Measurements from ENCODE around the gene CD44. TPM values are rescaled to one million over a fixed set of nuclear protein-coding genes. Genes with fewer than 3 reads are reported as not detected.

CD44 gene
- total and polyA plus RNA-seq, 10 of the 15 experiments (the other 5 are each of a cell fraction or from before 2014, with no cell fraction given): 57.1 to 293 (median 120) TPM

- no peak for TF ChIP-seq RCOR1 (conservative IDR thresholded peaks at IDR 0.05; ENCODE audit: low read depth, low read length)
- peak; percentile 92 for TF ChIP-seq SKIL (IDR thresholded peaks at IDR 0.05; ENCODE audit: low read depth, poor library complexity, severe bottlenecking)
- no peak for TF ChIP-seq ATF3 (IDR thresholded peaks at IDR 0.05; ENCODE audit: borderline replicate concordance, extremely low read depth, low read depth, low read length)
- TF ChIP-seq BMI1 (IDR thresholded peaks at IDR 0.05; ENCODE audit: borderline replicate concordance): peak; percentile 67; the same call in 1 of the 2 replicates
- peak; percentile 70; the same call in 1 of the 2 replicates for TF ChIP-seq PML (IDR thresholded peaks at IDR 0.05; ENCODE audit: low read length)
- no peak for TF ChIP-seq BRCA1 (IDR thresholded peaks at IDR 0.05; ENCODE audit: low read depth, low read length)
- TF ChIP-seq SPI1 (IDR thresholded peaks at IDR 0.05; ENCODE audit: borderline replicate concordance, insufficient read depth, low read depth, low read length): no peak
- no peak for TF ChIP-seq ZSCAN29 (IDR thresholded peaks at IDR 0.05)
- no peak for TF ChIP-seq ZBTB11 (CRISPR knock-in tag; IDR thresholded peaks at IDR 0.05)
- peak in 1 of 2 experiments; percentile 29; a peak in 1 of 4 replicates for TF ChIP-seq SRF (IDR thresholded peaks at IDR 0.05; ENCODE audit: low read depth in 2 of 2, low read length in 2 of 2)
- peak; percentile 55 for TF ChIP-seq PBX3 (IDR thresholded peaks at IDR 0.05; ENCODE audit: insufficient replicate concordance, low read depth, low read length)
- TF ChIP-seq ZBTB4 (CRISPR knock-in tag; IDR thresholded peaks at IDR 0.05): no peak
- TF ChIP-seq FOS (IDR thresholded peaks at IDR 0.05; ENCODE audit: borderline replicate concordance, extremely low read depth, insufficient read length): no peak
- no peak for TF ChIP-seq EGR1 (IDR thresholded peaks at IDR 0.05; ENCODE audit: borderline replicate concordance in 1 of 2, low read depth in 2 of 2, low read length in 2 of 2)
Observed at GRCh38 chr11:35145271-35145670, 6.3 kb downstream of the CD44 start (continued).

Measured in GM12878 (cell line).